ENCODE data around the gene FAM83D. TPM values are rescaled to one million over a fixed set of nuclear protein-coding genes. Genes with fewer than 3 reads are reported as not detected.

The FAM83D gene
- total and polyA plus RNA-seq, 2 of the 8 experiments (the other 6 are each of a cell fraction or from before 2014, with no cell fraction given): 60.9 to 62.6 TPM

DNA sequence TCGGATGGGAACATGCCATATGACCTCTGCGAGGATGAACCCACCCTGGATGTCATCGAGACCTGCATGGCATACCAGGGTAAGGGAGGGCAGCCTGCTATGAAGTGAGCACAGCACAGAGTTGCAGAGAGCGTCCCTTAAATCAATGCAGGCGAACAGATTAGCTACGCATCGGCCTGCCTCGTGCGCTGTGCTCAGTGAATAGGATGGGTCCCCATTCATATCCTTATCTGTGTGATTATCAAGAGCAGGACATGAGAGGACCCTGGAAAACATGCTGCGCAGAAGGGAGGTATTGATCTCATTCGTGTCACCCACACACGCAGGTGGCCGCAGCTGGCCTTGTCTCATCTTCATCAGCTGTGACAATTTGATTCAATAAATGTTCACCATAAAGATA is 25.6 kb upstream of the FAM83D start (continued):
- TF ChIP-seq MAFK (IDR thresholded peaks at IDR 0.05; ENCODE audit: low read depth, low read length) (no peak), POLR2AphosphoS5 (IDR thresholded peaks at IDR 0.05; ENCODE audit: low read depth, low read length) (no peak), TBP (IDR thresholded peaks at IDR 0.05; ENCODE audit: low read depth, low read length) (no peak), SP1 (IDR thresholded peaks at IDR 0.05; ENCODE audit: low read depth, low read length) (no peak), SP2 (IDR thresholded peaks at IDR 0.05; ENCODE audit: low read length) (no peak), EGR1 (IDR thresholded peaks at IDR 0.05; ENCODE audit: borderline replicate concordance, low read depth, low read length) (no peak)
